Activated naive CD4-positive, alpha-beta T cell treated with anti-CD3 and anti-CD28 coated beads for 36 hours (primary cell): ENCODE results near the gene CRTAP. TPM values are rescaled to one million over a fixed set of nuclear protein-coding genes. Genes with fewer than 3 reads are reported as not detected.

Experiments used
- CTCF ChIA-PET: fragments of 350-600 bp; sonication (Branson Sonifier 250); formaldehyde crosslinking; loops from one replicate; lab custom pipeline; 2021; ENCODE audit warnings: antibody characterized with exemption; lab: Charles Lee
- DNase-seq: peaks from one replicate; pipeline ENCODE4 v3.0.0-alpha.2; 2020
- H3K27ac Mint-ChIP-seq: one replicate; pipeline ENCODE4 v1.8.0; 2021; ENCODE audit warnings: mild to moderate bottlenecking, mixed read lengths
- H3K27me3 Mint-ChIP-seq: one replicate; pipeline ENCODE4 v1.8.0; 2021; ENCODE audit warnings: low read depth, mixed read lengths
- H3K36me3 Mint-ChIP-seq: one replicate; pipeline ENCODE4 v1.8.0; 2021; ENCODE audit warnings: low read depth, mixed read lengths
- H3K4me1 Mint-ChIP-seq: one replicate; pipeline ENCODE4 v1.8.0; 2021; ENCODE audit warnings: low read depth, mixed read lengths
- H3K4me3 Mint-ChIP-seq: one replicate; pipeline ENCODE4 v1.8.0; 2021; ENCODE audit warnings: mild to moderate bottlenecking, moderate library complexity, mixed read lengths
- H3K9me3 Mint-ChIP-seq: one replicate; pipeline ENCODE4 v1.8.0; 2021; ENCODE audit warnings: mixed read lengths
- intact Hi-C: fragments of 100-400 bp; cut with micrococcal nuclease; formaldehyde crosslinking; loops from one replicate; pipeline ENCODE4 v1.15.1; 2023
- total RNA-seq, 2 experiments: library from RNA; stranded (reverse); gene quantifications; one replicate each; pipeline ENCODE4 v1.2.3, GENCODE V29; 2021

CRTAP gene
- total RNA-seq, 2 experiments from 2014 or later = 48.1 to 51.1 TPM

GRCh38 chr3:33081812-33082211 lies 32.0 kb upstream of the CRTAP start:
- Mint-ChIP-seq H3K36me3 (peaks cover 5% of the 10 kb centered on the region), H3K4me3 (no peak overlapping the region), H3K9me3 (no peaks in the 10 kb centered on the region), H3K27me3 (no peaks in the 10 kb centered on the region), H3K27ac (no peak overlapping the region), H3K4me1 (peaks cover 9% of the 10 kb centered on the region)
- no peak for DNase-seq
- CTCF ChIA-PET = interaction anchor here (1.0 to 1.5 kb wide), 3 partner anchors 50 to 134 kb away, joined by 3 to 4 read pairs (median 3); no protein-coding TSS in a partner anchor
- intact Hi-C loops = no loop called here

- intact Hi-C loops = no loop called here
- no peak for DNase-seq
- CTCF ChIA-PET = interaction anchor here (1.1 to 3.8 kb wide), 2 partner anchors 9 to 135 kb away, joined by 3 to 16 read pairs; no protein-coding TSS in a partner anchor
Observed at GRCh38 chr3:33083958-33084357, 29.9 kb upstream of the CRTAP start.

GRCh38 chr3:33088691-33089090 lies 25.1 kb upstream of the CRTAP start:
- CTCF ChIA-PET = interaction anchor here (1.6 to 2.7 kb wide), 2 partner anchors 14 to 284 kb away, joined by 5 to 17 read pairs; no protein-coding TSS in a partner anchor
- Mint-ChIP-seq H3K9me3 (no peaks in the 10 kb centered on the region), H3K27ac (no peak overlapping the region), H3K27me3 (no peaks in the 10 kb centered on the region), H3K36me3 (peaks cover 25% of the 10 kb centered on the region), H3K4me3 (no peak overlapping the region), H3K4me1 (peaks cover 67% of the 10 kb centered on the region)
- no peak for DNase-seq
- intact Hi-C loops = no loop called here

More at GRCh38 chr3:33083958-33084357, 29.9 kb upstream of the CRTAP start:
- Mint-ChIP-seq H3K4me1 (peaks cover 26% of the 10 kb centered on the region), H3K36me3 (peaks cover 11% of the 10 kb centered on the region), H3K4me3 (no peak overlapping the region), H3K27ac (no peak overlapping the region), H3K27me3 (no peaks in the 10 kb centered on the region), H3K9me3 (no peaks in the 10 kb centered on the region)

- CTCF ChIA-PET = interaction anchor here (1.6 to 2.7 kb wide), 2 partner anchors 15 to 284 kb away, joined by 5 to 17 read pairs; no protein-coding TSS in a partner anchor
- Mint-ChIP-seq H3K4me3 (no peak overlapping the region), H3K27ac (no peak overlapping the region), H3K27me3 (no peaks in the 10 kb centered on the region), H3K4me1 (peaks cover 68% of the 10 kb centered on the region), H3K36me3 (peaks cover 31% of the 10 kb centered on the region), H3K9me3 (no peaks in the 10 kb centered on the region)
- DNase-seq = peak; percentile 28
- intact Hi-C loops = no loop called here
Observed at GRCh38 chr3:33089515-33089914, 24.3 kb upstream of the CRTAP start.

GRCh38 chr3:33091746-33092145 lies 22.1 kb upstream of the CRTAP start:
- Mint-ChIP-seq H3K4me1 (peaks cover 76% of the 10 kb centered on the region), H3K9me3 (no peaks in the 10 kb centered on the region), H3K27ac (no peak overlapping the region), H3K4me3 (no peak overlapping the region), H3K36me3 (peaks cover 28% of the 10 kb centered on the region), H3K27me3 (no peaks in the 10 kb centered on the region)
- intact Hi-C loops = no loop called here
- peak; percentile 22 for DNase-seq
- CTCF ChIA-PET = no interaction called here

GRCh38 chr3:33092496-33093254 lies 21.1 kb upstream of the CRTAP start:
- Mint-ChIP-seq H3K4me1 (peaks cover 75% of the 10 kb centered on the region), H3K27ac (no peak overlapping the region), H3K4me3 (no peak overlapping the region), H3K36me3 (peaks cover 28% of the 10 kb centered on the region), H3K9me3 (no peaks in the 10 kb centered on the region), H3K27me3 (no peaks in the 10 kb centered on the region)
- no peak for DNase-seq
- CTCF ChIA-PET = interaction anchor here (0.7 to 4.1 kb wide), 2 partner anchors 18 to 1386 kb away, joined by 3 to 21 read pairs; no protein-coding TSS in a partner anchor
- intact Hi-C loops = no loop called here

- Mint-ChIP-seq H3K4me3 (no peak overlapping the region), H3K27me3 (no peaks in the 10 kb centered on the region), H3K9me3 (no peaks in the 10 kb centered on the region), H3K4me1 (peaks cover 64% of the 10 kb centered on the region), H3K27ac (no peak overlapping the region), H3K36me3 (peaks cover 22% of the 10 kb centered on the region)
- CTCF ChIA-PET = interaction anchor here (0.9 to 4.1 kb wide), 4 partner anchors 11 to 38 kb away, joined by 3 to 21 read pairs (median 6); no protein-coding TSS in a partner anchor
- intact Hi-C loops = no loop called here
- no peak for DNase-seq
Observed at GRCh38 chr3:33093847-33094246, 20.0 kb upstream of the CRTAP start.

GRCh38 chr3:33095436-33095835 lies 18.4 kb upstream of the CRTAP start:
- Mint-ChIP-seq H3K4me3 (peak overlapping the region; percentile 98), H3K27ac (no peak overlapping the region), H3K36me3 (peaks cover 20% of the 10 kb centered on the region), H3K27me3 (no peaks in the 10 kb centered on the region), H3K4me1 (peaks cover 49% of the 10 kb centered on the region), H3K9me3 (no peaks in the 10 kb centered on the region)
- no peak for DNase-seq
- CTCF ChIA-PET = interaction anchor here (0.6 to 4.1 kb wide), 6 partner anchors 21 to 340 kb away, joined by 3 to 21 read pairs (median 4); no protein-coding TSS in a partner anchor
- intact Hi-C loops = no loop called here

GRCh38 chr3:33096093-33096868 lies 17.5 kb upstream of the CRTAP start:
- H3K4me1 Mint-ChIP-seq = peaks cover 41% of the 10 kb centered on the region
- no peaks in the 10 kb centered on the region for H3K9me3 Mint-ChIP-seq
- peak overlapping the region; percentile 98 for H3K4me3 Mint-ChIP-seq
- peaks cover 15% of the 10 kb centered on the region for H3K36me3 Mint-ChIP-seq
- CTCF ChIA-PET = interaction anchor here (2.3 to 4.1 kb wide), 2 partner anchors 22 to 35 kb away, joined by 7 to 21 read pairs; no protein-coding TSS in a partner anchor
- H3K27ac Mint-ChIP-seq = peak overlapping the region; percentile 88
- intact Hi-C loops = loop anchor here (1.0 to 2.0 kb wide), 4 partner anchors 28 to 411 kb away; partner anchors contain the start of gene CNOT10
- no peaks in the 10 kb centered on the region for H3K27me3 Mint-ChIP-seq
- peak; percentile 68 for DNase-seq

GRCh38 chr3:33099109-33099645 lies 14.6 kb upstream of the CRTAP start:
- H3K4me3 Mint-ChIP-seq = no peak overlapping the region

GRCh38 chr3:33099701-33100100 lies 14.1 kb upstream of the CRTAP start:
- Mint-ChIP-seq H3K9me3 (no peaks in the 10 kb centered on the region), H3K4me3 (no peak overlapping the region), H3K36me3 (no peaks in the 10 kb centered on the region), H3K27me3 (peaks cover 10% of the 10 kb centered on the region), H3K4me1 (peaks cover 15% of the 10 kb centered on the region), H3K27ac (no peak overlapping the region)
- CTCF ChIA-PET = interaction anchor here (1.0 to 1.4 kb wide), 2 partner anchors 25 to 150 kb away, joined by 3 read pairs; no protein-coding TSS in a partner anchor
- intact Hi-C loops = no loop called here
- no peak for DNase-seq

More at GRCh38 chr3:33099109-33099645, 14.6 kb upstream of the CRTAP start:
- H3K9me3 Mint-ChIP-seq = no peaks in the 10 kb centered on the region
- no peak for DNase-seq
- H3K36me3 Mint-ChIP-seq = peaks cover 1% of the 10 kb centered on the region
- peaks cover 20% of the 10 kb centered on the region for H3K4me1 Mint-ChIP-seq
- intact Hi-C loops = no loop called here
- CTCF ChIA-PET = interaction anchor here (1.0 kb wide), 1 partner anchor 24 kb away, joined by 3 read pairs; no protein-coding TSS in a partner anchor
- H3K27ac Mint-ChIP-seq = no peak overlapping the region
- H3K27me3 Mint-ChIP-seq = peaks cover 7% of the 10 kb centered on the region
